HTERT RPE-1 (cell line): ENCODE data around the gene VANGL2.

Source experiments
- in situ Hi-C: fragments of 300-500 bp; cut with MboI; formaldehyde crosslinking; loops from 4 replicates; pipeline ENCODE4 v1.14.3; 2020; ENCODE audit warnings: low sequenced_read_pairs

Gene VANGL2

GRCh38 chr1:160425847-160426246 is 25.5 kb downstream of the VANGL2 start:
- in situ Hi-C loops: no loop called here

DNA sequence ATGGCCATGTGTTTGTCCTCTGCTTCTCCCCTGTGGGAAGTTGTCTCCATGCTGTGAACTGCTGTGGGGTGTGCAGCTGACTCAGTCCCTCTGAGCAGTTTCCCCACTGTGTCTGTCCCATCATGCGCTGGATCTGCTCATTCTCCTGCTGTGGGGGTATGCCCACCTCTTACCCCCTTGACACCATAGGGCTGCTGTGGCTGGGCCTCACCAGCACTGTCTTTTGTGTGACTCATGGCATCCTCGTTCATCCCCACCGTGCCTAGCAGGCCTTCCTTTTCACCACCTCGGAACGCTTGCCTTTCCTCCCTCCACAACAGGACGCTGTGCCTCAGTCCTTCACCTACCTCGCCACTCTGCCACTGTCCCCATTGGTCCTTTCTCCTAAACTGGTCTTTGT is 27.3 kb downstream of the VANGL2 start:
- in situ Hi-C loops: no loop called here

DNA sequence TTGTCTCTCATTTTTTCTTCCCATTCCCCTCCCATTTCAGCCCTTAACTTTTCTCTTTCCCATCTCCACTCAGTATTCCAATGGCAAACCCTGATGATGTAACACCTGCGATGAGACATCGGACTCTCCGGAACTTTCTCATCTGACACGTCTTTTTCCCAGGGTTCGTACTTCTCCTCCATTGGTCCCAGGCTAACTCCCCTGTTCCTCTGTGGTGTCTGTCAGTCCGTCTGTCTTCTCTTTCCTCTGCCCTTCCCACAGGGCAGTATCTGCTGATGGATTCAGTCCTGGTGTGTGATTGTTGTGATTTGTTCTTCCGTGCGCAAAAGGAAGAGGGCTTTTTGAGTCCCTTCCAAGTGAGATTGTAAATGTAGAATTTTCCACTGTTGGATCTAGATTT is 27.7 kb downstream of the VANGL2 start:
- in situ Hi-C loops: no loop called here

DNA sequence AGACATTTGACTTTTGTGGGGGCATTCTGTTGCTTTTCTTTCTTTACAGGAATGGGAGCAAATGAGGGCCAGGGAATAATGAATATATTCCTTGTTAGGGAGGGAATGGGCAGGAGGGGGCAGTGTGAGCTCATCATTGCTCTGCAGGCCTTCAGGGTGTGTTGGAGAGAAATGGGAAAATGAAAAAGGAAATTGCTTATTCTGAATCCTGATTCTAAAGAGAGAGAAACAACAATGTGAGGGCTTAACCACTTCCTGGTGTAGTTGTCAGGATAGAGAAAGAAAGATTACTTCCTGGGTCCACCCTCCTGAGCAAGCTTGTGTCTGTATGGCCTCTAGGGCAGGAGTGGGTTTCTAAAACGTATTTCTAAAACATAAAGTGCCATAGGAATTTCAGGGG is 28.3 kb downstream of the VANGL2 start:
- in situ Hi-C loops: no loop called here

- in situ Hi-C loops: no loop called here
These were observed 28.8 kb downstream of the VANGL2 start for GRCh38 chr1:160429125-160429561.

DNA sequence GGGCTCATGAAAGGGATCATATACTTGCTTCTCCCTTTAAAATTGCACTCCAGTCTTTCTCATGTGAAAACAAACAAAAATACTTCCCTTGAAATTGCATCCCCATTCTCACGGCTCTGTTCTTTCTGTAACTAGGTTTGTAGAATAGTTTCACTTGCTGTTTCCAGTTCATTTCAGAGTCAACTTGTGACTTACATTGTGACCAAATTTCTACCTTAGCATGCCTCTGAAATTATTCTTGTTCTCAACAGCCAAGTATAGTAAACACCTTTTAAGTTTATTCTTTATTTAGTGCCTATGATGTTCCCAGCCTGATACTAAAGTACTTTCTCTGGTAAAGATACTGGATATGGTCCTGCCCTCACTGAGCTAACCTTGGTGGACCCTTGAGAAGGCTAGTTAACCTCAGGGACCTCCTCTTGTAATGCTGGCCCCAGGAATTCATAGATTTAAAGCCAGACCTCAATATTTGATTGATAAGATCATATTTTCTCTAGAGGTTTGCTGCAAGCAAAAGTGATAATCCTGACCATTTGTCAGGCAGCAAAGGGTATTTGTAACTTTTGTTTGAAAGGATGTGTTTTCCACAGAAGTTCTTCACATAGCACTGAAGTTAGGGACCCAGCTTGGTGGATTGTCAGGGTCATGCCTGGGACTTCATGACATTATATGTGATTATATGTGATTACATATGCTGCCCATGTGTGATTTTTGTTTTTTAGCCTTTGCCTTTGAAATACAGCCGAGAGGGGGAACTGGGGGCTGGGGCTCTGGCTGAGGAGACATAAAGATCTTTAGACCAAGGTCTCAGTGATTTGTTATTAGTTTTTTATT is 29.6 kb downstream of the VANGL2 start:
- in situ Hi-C loops: no loop called here

DNA sequence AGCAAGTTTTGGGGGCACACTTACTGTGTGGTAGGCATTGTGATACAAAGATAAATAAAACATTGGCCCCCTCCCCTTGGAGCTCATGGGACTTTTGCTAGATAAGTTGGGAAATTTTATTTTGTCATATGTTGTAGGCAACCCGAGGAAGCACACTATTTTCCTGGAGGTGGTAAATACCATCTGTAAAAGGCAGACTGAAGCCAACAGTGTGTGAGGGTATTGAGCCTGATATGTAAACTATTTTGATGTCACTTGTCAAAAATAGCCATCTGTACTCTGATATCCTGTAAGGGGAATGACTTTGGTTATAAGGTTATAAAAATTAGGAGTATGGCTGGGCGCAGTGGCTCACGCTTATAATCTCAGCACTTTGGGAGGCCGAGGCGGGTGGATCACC is 30.6 kb downstream of the VANGL2 start:
- in situ Hi-C loops: no loop called here

GRCh38 chr1:160431571-160431970 is 31.2 kb downstream of the VANGL2 start:
- in situ Hi-C loops: no loop called here

- in situ Hi-C loops: no loop called here
These were observed 32.0 kb downstream of the VANGL2 start for GRCh38 chr1:160432371-160432786.

- in situ Hi-C loops: no loop called here
These were observed 36.6 kb downstream of the VANGL2 start for GRCh38 chr1:160436966-160437365.

DNA sequence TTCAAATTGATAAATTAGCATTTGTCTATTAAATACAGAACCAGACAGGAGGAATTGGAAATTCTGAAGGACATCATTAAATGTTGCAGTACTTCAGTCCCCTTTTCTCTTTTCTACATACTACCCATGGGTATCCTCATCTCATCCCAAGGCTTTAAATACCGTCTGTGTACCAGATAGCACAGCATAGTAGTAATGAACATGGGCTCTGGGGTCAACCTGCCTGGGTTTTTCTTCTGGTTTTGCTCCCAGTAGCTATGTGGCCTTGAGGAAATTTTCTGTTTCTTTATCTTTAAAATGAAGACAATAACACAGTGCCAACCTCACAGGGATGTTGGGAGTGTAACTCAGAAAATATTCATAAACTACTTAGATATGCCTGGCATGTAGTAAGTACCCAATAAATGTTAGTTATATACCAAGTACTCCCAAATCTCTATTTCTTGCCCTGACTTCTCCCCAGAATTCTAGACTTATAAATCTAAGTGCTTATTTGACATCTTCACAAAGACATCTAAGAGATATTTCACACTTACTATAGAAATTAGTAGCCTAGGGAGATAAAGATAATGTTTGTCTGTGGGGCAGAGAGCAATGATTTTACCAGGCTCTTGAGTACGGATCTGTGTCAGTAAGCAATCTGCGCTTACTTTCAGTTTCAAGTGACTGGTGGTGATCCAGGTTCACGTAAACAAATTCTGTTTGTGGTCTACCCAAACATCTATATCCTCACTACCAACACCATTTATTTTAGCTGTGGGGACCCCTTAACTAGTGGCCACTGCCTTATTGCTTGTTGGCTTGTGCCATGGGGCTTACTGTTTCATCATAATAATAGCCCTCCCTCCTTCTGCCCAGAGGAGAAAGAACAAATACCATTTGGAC is 37.3 kb downstream of the VANGL2 start:
- in situ Hi-C loops: no loop called here

DNA sequence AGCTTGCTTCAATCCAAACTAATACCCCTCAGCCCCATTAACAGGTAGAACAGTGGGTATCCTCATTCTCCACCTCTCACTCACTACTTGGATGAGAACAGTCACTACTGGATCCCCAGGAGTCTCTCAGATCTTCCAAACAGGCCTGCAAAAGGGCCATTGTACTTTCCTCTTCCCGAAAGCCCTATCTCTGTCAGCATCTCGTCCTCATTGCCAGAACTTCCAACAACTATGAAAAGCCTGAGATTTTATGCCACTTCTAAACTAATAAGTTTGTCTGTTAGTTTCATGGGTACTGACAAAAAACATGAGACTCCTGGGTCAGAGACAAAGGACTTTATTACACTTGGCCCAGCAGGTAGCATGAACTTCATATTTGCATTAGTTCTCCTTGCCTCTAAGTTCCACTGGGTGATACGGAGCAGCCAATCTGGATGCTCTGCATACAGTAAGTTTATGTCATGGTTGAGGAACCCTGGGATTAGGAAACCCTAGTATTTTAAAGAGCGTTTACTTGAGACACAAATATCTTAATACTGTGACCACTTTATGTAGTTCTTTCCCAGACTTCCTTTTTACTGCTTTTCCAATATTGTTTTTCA is 38.1 kb downstream of the VANGL2 start:
- in situ Hi-C loops: no loop called here

- in situ Hi-C loops: no loop called here
These were observed 38.6 kb downstream of the VANGL2 start for GRCh38 chr1:160438935-160439334.

- in situ Hi-C loops: no loop called here
These were observed 39.4 kb downstream of the VANGL2 start for GRCh38 chr1:160439718-160440117.

- in situ Hi-C loops: no loop called here
These were observed 46.7 kb downstream of the VANGL2 start for GRCh38 chr1:160446945-160447600.

GRCh38 chr1:160449494-160449893 is 49.1 kb downstream of the VANGL2 start:
- in situ Hi-C loops: no loop called here

- in situ Hi-C loops: no loop called here
These were observed 50.9 kb downstream of the VANGL2 start for GRCh38 chr1:160451119-160451858.

DNA sequence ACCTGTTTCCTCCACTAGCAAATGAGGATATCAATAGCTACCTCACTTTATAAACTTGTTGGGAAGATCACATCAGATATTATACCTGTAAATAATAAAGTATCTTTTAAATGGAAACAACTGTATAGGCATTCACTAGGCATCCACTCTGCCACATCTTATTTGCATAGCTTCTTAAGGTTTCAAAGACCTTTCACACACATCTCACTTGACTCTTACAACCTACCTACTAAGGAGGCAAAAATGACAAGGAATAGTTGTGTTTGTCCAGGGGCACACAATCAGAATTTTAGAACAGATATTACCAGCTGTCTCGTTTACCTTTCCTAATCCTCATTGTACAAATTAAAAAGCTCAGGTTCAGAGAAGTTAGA is 51.5 kb downstream of the VANGL2 start:
- in situ Hi-C loops: no loop called here

- in situ Hi-C loops: no loop called here
These were observed 53.1 kb downstream of the VANGL2 start for GRCh38 chr1:160453443-160453842.

- in situ Hi-C loops: no loop called here
These were observed 54.2 kb downstream of the VANGL2 start for GRCh38 chr1:160454371-160455152.
